GM18873 (cell line): ENCODE results near the gene EMC8.

Source experiments
- ATAC-seq: cut with Tn5 transposase; IDR thresholded peaks from one replicate; pipeline ENCODE4 v1.9.1; 2021; ENCODE audit warnings: mild to moderate bottlenecking, moderate library complexity, moderate number of reproducible peaks; ENCODE audit not compliant: unreplicated experiment, low FRiP score

Gene EMC8

DNA sequence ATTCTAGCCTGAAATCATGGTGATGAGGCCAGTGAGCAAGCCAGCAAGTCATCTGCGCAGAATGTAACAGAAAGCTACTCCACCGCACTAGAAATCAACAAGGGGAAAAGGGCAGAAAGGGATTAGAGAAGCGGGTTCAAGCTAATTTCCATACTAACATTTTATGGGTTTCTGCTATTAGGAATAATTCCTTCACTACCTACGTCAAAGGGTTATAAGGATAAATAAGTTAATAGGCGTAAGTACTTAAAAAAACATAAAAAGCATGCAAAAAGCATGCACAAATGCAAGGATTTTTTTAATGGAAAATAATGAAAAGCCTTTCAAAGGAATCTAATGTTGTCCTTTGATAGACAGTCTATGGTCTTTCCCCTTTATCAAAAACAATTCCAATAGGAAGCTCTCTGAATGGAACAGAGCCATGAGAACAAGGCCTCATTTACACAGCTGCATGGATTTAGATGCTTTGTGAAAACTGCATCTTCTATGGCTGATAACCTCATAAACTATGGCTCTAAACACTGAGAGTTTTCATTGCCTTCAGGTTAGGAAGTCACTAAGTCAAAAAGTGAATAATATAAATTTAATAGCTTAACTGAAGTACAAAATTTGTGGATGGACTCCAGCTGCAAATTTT lies 5.6 kb downstream of the EMC8 start:
- no peak for ATAC-seq

DNA sequence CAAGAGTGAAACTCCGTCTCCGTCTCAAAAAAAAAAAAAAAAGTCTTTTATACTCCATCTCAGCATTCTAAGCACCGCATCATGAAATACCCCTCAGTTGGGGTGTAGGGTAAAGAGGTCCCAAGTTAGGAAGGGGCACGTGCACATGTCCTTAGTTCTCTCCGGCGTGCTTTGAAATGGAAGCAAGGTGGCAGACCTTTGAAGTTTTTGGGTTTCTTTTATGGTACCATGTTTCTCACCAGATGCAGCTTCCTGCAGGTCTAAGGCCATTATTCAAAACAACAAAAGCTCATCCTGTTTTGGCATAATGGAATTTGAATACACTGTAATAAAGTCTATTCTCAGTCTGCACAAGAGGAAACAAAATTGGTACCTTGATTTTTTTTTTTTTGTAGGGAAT lies 9.6 kb downstream of the EMC8 start:
- ATAC-seq: no peak

DNA sequence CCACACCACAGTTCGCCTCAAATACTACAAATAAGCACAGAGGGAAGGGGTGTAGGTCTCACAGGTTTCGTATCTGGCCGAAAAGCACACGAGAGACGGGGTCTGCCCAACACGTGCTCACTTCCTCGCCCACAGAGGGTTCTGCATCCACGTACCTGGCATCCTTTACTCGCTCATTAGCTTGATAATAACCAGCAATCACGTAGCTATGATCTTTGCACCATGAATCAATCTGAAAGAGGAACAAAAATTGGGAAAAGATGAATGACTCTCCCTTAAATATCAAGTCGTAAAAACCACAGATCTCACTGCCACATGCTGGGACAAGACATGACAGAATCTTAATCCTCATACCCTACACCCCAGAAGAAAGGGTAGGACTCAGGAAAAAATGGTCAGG lies 10.5 kb downstream of the EMC8 start:
- ATAC-seq: no peak

DNA sequence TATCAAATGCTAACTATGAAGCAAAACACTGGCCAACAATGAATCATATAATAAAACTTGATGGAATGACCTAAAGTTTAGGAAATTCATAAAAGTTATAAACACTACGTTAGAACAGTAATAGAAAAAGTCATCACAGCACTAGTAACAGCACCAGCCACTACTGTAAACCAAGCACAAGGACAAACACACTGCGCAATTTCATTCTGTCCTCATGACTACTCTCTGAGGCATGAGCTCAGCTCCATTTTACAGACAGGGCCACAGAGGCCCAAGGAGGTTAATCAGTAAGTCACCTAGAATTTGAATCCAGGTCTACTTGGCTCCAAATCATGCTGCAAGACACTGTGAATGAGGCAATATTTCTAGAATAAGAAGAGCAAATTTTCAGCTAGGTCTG lies 13.4 kb downstream of the EMC8 start:
- ATAC-seq: no peak

DNA sequence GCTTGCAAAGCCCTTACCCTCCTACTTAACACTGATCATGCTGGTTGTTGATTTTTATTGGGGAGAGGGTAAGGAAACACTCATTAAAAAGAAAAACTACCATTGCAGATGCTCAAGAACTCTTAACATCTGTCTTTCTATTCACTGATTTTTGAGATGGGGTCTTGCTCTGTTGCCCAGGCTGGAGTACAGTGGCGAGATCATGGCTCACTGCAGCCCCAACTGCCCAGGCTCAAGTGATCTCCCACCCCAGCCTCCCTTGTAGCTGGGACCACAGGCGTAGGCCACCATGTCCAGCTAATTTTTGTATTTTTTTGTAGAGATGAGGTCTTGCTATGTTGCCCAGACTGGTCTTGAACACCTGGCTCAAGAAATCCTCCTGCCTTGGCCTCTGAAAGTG lies 14.5 kb downstream of the EMC8 start:
- ATAC-seq: no peak

DNA sequence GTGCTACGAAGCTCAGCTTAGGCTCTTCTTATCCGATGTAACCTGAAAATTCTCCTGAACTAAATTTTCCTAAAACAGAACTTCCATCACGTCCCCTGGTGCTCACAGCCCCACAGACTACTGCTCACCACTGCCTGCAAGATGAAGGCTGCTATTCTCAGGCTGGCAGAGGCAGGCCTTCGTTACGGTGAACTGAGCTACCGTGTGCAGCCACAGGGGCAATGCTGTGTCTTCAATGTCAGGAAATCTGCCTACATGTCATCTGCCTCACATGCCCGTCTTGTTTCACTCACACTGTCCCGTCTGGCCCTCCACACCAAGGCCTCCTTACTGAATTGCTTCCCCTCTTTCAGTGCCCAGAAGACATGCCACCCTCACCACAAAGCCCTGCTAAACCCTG lies 15.9 kb downstream of the EMC8 start:
- ATAC-seq: no peak

DNA sequence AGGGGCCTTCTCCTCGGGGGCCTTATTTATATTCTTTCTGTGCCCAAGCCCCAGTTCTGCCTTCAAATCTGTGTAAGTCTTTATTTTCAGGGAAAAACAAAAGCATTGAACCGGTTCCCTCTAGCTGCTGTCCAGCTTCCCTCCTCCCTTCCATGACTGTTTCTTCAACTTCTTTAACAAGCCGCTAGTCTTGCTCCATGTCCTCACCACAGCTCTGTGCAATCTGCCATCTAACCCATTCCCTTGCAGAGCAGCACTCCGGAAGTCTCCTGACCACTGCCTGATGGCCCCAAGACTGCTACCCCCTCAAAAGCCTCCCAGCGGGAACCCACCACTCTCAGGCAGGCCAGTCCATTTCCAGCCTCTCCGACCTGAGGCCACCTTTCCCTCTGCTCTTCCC lies 16.9 kb downstream of the EMC8 start:
- ATAC-seq: no peak

DNA sequence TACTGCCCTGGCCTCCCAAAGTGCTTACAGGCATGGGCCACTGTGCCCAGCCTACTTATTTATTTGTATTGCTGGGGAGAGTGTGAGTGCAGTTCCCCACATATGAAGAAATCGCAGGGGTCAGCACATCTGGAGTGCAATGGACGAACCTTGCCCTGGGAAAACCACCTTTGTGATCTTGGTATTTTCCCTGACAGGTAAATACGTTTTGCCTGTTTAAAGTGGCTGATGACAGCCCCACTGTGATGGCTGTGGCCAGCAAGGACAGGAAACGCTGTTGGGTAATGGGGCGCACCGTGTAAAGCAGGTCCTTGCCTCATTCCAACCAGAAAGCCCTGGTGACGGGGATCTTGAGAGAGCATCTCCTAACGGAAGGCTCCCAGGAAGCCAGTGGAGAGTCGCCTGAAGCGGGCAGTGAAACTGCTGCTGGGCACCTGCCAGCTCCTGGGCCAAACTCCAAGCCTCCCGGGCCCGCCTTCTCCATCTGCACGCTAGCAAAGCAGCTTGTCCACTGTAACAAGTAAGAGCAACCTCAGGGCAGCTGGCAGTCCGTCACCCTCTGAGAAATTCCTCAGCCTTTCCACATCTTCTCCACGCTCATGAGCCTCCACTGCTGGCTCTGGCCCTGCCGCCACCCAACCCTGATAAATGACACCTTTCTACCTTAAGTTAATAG lies 17.5 kb downstream of the EMC8 start:
- ATAC-seq: no peak

DNA sequence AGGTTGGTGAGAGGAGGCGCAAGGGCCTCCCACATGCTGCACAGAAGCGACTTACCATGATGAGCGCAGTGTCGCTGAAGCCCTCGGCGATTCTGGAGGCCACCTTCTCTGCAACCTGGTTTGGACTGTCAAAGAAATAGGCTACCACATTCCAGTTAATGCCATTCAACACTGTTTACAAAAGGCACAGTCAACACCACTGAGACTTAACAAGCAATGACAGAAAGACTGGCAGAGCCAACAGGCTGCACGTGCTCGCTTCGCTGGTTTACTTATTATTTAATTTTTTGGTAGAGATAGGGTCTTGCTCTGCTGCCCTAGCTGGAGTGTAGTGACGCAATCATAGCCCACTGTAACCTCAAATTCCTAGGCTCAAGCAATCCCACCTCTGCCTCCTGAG lies 18.2 kb downstream of the EMC8 start:
- ATAC-seq: no peak

DNA sequence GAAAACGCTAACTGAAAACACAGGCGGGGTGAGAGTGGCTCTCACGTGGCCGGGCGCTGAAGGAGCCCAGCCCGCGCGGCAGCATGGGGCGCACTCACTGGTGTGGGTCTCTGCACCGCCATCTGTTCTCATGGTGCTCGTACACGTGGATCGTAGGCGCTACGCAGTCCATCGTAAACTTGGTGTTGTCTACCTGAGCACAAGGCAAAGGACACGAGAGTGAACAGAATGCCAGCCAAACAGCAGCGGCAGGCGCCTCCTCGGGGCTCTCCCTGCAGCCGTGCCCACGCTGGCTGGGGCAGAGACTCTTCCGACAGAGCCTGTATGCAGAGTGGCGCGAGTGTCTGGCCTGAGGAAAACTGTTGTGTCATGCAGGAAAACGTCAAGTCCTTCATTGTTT lies 19.1 kb downstream of the EMC8 start:
- no peak for ATAC-seq

DNA sequence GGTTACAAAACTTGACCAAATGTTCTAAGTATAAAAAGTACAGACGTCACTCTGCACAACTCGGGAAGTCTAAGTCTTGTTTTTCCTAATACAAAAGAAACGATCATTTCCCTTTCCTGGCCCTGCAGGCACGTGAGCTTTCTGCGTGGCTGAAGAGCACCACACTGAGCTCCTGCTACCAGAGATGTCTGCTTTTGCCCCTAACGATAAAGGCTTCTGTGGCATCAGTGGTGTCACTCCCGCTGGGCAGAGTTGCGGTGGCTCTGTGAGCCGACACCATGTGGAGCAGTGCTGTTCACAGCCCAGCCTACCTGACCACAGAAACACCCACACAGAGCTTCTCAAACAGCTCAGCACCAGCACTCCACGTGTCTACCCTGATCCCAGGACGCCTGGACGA lies 20.5 kb downstream of the EMC8 start:
- ATAC-seq: no peak

DNA sequence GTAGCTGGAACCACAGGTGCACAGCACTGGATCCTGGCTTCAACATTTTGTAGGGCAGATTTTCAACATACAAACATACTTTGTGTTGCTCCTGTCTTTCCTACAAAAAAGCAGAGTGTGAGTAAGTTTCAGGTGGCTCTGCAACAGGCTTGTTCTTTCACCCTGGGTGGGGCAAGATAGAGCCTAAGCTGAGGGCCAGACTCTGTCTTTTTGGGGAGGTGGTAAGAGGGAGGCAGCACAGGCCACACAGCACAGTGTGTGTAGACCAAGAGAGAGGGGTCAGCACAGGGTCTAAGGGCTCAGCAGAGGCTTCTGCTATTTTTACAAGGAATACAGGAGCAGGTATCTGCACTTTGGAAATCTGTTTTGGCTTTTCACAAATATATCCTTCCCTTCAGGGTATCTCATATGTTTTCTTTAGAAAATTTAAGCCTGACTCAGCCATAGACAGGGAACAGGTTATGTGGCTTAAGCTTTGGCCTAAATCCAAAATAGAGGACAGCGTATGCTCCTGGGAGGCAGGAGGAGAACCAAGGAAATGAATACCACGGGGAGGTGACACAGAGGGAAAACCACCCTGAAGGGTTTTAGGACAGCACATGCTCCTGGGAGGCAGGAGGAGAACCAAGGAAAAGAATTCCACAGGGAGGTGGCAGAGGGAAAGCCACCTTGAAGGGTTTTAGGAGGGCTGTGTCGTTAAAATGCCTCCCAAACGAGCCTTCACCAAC lies 21.6 kb downstream of the EMC8 start:
- no peak for ATAC-seq

DNA sequence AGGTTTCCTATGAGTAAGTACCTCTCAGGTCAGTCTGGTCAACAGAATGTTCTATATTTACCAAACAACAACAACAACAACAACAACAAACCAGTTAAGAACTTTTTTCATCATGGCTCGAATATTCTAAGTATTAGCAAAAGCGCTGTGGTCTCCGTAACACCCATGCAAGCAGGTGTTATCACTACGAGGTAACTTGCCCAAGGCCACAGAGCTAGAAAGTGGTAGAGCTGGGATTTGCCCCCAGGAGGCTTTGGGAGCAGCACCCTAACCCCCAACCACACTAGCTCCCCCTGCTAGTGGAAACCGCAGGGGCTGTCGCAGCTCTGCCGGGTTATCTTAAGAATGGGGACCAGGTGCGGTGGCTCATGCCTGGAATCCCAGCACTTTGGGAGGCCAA lies 24.5 kb downstream of the EMC8 start:
- no peak for ATAC-seq

DNA sequence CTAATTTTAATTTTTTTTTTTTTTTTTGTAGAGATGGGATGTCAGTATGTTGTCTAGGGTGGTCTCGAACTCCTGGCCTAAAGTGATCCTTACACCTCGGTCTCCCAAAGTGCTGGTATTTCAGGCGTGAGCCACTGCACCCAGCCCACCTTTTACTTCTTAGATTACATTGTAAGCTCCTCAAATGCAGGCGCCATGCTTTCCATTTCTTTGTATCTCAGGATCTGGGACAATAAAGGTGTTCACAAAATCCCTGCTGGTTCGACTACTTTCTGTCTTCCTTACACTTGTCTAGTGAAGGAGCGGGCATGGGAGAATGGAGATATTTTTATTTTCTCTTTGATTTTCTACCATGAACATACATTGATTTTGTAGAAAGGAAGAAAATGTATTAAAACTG lies 25.2 kb downstream of the EMC8 start:
- ATAC-seq: no peak

DNA sequence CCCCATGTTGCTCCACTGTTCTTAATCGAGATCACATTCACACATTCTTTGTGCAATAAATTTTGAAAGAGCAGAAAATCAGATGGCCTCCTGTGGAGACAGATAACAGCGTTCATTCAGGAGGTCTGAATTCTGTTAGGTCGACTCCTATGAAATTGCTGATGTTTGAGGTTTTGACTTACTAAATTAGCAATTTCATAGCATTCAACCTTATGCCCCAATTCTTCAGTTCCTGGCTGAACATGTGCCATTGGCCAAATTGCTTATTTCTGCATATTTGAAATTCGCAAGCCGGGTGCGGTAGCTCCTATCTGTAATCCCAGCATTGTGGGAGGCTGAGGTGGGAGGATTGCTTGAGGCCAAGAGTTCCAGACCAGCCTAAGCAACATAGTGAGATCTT lies 26.3 kb downstream of the EMC8 start:
- ATAC-seq: no peak

DNA sequence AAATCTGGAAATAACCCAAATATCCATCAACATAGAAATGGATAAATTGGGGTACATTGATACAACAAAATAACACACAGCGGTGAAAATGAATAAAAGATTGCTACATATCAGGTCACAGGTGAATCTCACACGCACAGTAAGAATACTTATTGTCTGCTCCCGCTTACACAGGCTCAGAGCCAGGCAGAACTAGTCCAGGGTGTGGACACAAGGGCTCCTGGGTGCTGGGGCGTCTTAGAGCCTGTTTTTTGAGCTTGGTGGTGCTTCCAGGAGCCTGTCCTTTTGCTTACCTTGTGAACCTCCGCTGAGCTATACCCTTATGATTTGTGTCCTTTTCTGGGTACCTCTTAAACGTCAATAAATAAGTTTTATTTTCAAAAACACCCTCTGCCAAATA lies 28.6 kb downstream of the EMC8 start:
- ATAC-seq: no peak

DNA sequence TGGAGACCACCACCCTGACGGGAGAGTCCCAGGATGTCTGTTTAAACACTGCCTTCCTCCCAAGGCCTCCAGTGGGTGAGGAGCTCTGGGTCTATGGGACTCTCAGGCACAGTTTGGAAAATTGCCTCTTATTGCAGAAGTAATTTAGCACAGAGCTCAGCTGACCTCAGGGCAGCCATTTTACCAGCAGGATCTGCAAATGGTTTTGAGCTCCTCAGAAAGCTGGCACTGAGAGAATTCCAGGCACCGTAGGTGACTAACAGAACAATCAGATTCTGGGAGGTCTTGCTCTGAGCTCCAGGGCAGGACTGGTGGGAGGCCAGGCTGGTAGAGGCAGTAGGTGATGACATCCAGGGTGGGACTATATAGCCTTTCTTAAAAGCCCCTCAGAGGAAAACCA lies 31.1 kb downstream of the EMC8 start:
- ATAC-seq: no peak

DNA sequence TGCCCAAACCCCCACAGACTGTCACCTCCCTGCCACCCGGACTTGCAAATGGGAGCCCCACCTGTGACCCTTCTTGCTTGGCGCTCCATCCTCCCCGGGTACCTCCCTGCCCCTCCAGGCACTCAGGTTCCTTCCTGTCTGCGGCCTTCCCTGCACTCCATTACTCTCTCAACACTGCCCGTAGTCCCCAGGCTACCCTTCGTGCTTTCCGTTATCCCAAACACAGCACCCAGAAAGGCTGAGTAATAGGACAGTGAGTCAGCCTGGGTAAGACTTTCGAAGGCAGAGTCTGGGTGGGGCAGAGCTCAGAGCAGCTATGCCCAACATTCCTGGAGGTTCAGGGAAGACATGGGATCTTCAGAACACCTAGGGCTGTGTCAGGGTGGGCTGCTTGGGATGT lies 31.8 kb downstream of the EMC8 start:
- no peak for ATAC-seq

DNA sequence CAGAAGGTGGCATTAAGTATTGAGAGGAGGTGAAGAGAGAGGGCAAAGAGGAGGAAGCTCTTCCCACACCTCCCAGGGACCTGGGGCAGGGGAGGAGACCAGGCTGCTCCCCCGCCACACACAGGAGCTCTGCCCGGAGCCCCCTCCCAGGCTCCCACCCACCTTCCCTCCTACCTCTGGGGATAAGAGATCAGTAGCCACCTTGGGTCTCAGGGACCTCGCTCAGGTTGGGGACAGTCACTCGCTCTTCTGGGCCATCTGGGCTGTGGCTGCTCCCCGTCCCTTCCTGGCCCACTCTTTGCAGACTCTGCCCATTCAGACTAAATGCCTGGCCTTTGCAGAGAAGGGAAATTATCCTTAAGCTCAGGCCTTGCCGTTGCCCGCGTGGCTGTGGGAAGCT lies 33.6 kb downstream of the EMC8 start:
- no peak for ATAC-seq

DNA sequence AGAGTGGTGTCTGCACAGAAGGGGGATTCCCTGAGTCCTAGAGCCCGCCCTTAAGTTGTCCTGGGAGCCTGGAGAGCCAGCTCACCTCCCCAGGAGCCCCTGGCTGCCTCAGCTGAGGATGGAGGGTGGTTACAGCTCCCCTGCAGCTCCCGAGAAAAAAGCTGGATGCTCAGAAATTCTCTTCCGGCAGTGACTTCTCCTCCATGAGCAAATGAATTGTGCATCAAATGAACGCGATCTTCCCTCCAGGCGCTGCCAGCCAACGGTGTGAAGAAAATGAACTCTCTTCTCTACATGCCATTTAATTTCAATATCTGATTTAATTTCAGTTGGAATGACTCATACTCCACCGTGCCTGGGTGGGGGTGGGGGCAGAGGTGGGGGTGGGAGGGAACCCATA lies 34.1 kb downstream of the EMC8 start:
- ATAC-seq: no peak

DNA sequence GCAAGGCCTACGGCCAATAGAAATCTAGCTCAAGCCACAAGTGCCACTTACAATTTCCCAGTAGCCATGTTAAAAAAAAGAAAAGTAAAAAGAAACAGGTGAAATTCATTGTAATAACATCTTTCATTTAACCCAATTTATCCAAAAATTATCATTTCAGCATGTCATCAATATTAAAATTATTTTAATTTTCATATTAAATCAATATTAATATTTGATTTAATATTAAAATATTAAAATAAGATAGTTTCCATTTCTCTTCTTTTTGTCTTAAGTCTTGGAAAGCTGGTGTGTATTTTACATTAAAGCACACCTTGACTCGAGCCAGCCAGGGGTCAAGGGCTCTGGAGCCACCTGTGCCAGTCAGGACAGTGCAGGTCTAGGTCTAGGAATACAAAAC lies 35.7 kb downstream of the EMC8 start:
- ATAC-seq: no peak

DNA sequence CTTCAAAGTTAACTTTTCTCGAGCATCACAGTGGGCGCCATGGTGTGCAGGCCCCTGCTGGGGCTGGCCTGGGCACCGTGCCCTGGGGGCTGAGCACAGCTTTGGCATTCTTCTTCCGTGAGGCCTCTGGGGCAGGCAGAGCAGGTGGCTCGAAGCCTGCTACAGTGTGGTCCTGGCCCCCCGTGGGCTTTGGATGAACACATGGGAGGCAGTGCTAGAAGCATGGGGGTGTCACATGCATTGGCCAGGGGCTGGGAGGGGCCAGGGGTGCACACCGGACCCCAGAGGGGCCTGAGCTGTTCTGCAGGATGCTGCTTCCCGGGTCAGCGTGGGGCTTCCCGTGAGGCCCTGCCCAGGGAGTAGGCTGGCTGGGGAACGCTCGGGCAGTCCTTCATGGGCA lies 36.4 kb downstream of the EMC8 start:
- no peak for ATAC-seq
